HG03432 (cell line): Measurements from ENCODE around the gene PTMS.

Source experiments
- ATAC-seq: cut with Tn5 transposase; IDR thresholded peaks from one replicate; pipeline ENCODE4 v1.9.1; 2021; ENCODE audit warnings: mild to moderate bottlenecking, moderate library complexity; ENCODE audit not compliant: unreplicated experiment

The PTMS gene

DNA sequence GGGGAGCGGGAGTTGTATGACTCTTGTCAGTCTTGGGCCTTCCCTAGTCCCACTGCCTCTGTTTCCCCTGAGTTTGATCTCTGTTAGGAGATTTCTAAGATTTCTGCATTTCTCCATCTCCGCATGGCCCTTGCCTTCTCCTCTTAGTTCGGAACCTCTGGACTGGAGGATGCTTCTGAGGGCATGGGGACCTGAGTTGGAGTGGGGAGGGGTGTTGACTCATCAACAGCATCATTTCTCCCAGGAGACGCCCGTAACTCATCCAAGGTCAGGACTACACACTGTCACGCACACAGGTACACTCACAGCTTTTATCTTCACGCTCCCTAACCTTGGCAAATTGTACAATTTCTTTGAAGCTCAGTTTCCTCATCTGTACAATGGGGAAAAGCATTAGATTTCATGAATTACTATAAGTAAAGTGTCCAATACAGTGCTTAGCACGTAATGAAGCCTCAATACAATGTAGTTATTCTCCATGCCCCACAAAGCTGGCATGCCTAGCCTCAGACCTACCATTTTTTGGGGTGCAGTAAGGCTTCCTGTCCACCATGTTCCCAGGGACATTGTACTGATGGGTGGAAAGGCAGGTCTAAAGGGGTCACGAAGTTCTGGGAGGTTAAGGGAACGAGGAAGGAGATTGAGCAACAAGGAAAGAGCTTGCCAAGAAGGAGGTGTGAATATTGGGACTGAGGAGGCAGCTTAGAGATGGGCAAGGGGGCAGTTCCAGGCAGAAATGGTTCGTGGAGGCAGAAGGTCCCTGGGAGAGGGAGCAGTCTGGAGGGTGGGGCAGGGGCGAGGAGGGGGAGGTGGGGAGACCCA lies 5.6 kb downstream of the PTMS start:
- ATAC-seq: no peak

DNA sequence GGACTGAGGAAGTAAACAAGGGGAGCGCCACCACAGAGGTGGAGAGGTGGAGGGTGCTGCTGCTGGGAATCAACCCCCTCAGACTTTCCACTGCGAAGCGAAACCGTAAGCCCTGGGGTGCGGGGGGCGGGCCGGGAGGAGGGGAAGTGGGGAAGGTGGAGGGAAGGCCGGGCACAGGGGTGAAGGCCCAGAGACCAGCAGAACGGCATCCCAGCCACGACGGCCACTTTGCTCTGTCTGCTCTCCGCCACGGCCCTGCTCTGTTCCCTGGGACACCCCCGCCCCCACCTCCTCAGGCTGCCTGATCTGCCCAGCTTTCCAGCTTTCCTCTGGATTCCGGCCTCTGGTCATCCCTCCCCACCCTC lies 6.2 kb downstream of the PTMS start, which contains the start of gene LAG3:
Gene LAG3 (plus strand): TSS at position 190 of the 365 bp plus-strand sequence. CDS start 333 bp downstream, outside the sequence.
- no peak for ATAC-seq

DNA sequence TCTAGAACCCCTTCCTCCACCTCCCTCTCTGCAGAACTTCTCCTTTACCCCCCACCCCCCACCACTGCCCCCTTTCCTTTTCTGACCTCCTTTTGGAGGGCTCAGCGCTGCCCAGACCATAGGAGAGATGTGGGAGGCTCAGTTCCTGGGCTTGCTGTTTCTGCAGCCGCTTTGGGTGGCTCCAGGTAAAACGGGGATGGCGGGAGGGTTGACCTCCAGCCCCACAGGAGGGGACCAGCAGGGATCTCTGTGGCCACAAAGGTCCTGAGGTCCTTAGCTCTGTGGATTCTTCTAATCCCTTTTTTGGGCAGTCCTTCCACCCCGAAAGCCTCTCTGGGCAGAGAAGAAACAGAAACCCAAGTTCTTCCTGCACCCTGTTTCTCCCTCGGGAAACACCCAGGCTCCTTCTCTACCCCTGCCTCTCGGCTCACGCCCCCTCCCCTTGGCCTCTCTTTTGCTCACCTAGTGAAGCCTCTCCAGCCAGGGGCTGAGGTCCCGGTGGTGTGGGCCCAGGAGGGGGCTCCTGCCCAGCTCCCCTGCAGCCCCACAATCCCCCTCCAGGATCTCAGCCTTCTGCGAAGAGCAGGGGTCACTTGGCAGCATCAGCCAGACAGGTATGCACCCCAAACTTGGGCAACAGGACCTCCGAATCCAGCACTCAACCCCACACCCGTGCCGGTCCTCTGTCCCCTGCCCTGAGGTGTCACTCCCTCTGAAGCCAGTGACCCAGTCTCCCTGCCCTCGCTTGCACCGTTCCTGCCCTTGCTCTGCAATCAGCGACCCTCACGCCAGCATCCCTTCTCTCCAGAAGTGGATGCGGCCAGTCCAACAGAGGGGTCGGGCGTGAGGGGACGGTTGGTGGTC lies 6.8 kb downstream of the PTMS start:
- no peak for ATAC-seq

DNA sequence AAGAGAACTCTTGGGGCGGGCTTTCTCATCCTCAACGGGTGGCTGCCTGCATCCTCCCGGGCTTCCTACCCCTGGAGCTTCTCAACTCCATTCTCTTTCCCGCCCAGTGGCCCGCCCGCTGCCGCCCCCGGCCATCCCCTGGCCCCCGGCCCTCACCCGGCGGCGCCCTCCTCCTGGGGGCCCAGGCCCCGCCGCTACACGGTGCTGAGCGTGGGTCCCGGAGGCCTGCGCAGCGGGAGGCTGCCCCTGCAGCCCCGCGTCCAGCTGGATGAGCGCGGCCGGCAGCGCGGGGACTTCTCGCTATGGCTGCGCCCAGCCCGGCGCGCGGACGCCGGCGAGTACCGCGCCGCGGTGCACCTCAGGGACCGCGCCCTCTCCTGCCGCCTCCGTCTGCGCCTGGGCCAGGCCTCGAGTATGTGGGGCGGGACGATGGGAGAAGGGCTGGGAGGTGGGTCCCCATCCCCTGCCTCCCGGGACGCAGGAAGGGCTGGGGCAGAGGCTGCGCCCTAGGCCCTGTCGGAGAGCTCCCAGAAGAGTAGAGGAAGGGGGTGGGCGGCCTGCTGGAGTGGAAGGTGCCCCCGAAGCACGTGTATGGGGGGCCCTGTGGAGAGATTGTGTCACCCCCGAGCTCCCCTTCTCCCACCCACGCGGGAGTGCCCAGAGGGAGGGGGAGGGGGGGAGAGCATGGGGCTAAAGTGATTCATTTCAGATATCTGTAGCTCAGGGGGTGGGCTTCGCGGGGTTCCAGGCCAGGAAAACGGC lies 7.6 kb downstream of the PTMS start:
- no peak for ATAC-seq

DNA sequence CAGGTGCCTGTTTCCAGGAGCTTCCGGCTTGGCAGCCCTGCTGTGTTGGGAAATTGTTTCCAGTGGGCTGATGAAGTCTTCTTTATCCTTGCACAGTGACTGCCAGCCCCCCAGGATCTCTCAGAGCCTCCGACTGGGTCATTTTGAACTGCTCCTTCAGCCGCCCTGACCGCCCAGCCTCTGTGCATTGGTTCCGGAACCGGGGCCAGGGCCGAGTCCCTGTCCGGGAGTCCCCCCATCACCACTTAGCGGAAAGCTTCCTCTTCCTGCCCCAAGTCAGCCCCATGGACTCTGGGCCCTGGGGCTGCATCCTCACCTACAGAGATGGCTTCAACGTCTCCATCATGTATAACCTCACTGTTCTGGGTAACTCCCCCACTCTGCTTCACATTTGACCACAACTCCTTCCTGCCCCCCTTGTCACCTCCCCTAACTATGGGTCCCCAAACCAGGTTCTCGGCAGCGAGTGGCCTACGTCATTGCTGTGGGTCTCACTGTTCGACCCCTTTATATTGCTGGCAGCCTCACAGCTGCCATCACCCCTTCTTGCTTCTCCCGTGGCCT lies 8.4 kb downstream of the PTMS start:
- ATAC-seq: no peak

DNA sequence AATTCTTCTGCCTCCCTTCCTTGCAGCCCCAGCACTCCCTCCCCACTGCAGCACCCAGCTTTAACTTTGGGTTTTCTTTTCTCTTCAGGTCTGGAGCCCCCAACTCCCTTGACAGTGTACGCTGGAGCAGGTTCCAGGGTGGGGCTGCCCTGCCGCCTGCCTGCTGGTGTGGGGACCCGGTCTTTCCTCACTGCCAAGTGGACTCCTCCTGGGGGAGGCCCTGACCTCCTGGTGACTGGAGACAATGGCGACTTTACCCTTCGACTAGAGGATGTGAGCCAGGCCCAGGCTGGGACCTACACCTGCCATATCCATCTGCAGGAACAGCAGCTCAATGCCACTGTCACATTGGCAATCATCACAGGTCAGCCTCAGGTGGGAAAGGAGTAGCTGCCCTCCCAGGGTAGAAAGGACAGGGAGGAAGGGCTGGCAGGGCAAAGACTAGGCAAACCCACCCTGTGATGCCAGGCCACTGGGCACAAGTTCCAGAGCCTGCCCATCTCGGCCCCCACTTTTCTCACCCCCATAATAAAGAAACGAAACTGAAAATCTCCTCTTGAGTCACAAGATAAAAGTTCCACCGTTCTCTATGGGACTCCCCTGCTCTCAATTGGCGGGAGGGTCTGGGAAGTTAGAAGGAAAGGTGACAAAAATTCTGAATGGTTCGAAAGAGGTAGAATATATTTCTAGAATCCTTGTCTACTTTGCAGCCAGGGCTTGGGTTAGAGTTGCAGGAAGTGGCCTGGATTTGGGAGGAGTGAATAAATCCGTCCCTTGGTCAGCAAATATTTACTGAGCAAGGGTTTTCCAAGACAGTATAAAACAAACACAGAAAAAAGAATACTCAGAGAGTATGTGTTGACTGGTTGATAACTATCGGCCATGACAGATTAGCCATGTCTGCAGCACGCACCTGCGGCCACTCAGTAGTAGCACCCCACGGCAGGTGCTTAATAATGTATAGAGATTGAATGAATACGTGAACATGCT lies 9.3 kb downstream of the PTMS start:
- ATAC-seq: no peak

DNA sequence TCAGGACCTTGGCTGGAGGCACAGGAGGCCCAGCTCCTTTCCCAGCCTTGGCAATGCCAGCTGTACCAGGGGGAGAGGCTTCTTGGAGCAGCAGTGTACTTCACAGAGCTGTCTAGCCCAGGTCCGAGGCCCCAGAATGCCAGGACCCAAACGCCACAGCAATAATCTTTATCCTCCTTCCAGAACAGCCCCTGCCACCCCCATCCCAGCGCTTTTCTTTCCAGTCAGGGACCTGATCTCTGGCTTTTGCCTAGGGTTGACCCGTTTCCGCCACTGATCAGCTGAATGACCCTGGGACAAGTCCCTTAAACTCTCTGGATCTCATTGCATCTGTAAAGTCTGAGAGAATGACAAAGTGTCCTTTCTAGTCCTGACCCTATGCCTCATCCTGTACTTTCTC lies 11.2 kb downstream of the PTMS start:
- no peak for ATAC-seq

DNA sequence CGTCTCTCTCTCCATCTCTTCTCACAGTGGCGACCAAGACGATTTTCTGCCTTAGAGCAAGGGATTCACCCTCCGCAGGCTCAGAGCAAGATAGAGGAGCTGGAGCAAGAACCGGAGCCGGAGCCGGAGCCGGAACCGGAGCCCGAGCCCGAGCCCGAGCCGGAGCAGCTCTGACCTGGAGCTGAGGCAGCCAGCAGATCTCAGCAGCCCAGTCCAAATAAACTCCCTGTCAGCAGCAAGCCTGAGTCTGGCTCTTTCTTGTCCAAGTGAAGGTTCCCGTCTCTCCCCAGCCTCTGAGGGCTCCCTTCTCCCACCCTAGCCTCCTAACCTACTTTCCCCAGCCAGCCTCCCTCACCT lies 12.0 kb downstream of the PTMS start:
- ATAC-seq: no peak

DNA sequence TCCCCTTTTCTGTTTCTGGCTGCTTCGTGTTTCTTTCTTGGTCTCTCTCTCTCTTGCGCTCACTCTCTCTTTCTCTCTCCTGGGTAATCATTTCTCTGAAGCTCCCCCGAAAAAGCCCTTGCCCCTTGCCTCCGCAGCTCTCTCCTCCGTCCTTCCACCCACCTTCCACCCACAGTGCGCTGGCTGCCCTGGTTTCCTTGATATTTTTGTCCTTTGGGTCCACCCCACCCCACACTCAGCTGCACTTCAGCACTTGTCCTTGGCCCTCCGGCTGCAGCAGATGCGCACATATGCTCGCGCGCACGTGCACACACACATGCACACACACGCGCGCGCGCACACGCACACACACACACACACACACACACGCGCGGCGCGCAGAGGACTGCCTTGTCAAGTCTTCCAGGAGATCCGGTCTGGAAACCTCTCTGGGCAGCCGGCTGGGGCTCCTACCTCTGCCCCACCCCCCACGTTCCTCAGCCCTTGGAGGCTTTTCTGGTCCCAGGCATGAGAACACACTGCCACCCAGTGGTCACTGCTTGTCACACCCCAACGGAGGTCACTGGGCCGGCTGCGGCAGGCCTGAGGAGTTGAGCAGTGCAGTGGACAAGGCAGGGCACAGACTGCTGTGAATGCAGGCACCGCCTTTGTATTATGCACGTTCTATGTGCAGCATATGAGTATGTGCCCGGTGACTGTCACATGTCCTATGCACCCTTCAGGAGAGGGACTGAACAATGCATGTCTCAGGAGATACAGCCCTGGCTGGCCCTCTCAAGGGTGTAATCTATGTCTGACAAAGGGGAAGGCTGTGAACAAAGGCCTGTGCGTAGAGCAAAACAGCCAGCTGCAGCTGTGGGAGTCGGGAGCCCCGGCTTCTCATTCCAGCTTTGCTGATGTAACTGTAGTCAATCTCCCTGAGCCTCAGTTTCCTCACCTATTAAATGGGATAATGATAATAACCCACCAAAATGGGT lies 12.7 kb downstream of the PTMS start:
- peak; percentile 80 for ATAC-seq

DNA sequence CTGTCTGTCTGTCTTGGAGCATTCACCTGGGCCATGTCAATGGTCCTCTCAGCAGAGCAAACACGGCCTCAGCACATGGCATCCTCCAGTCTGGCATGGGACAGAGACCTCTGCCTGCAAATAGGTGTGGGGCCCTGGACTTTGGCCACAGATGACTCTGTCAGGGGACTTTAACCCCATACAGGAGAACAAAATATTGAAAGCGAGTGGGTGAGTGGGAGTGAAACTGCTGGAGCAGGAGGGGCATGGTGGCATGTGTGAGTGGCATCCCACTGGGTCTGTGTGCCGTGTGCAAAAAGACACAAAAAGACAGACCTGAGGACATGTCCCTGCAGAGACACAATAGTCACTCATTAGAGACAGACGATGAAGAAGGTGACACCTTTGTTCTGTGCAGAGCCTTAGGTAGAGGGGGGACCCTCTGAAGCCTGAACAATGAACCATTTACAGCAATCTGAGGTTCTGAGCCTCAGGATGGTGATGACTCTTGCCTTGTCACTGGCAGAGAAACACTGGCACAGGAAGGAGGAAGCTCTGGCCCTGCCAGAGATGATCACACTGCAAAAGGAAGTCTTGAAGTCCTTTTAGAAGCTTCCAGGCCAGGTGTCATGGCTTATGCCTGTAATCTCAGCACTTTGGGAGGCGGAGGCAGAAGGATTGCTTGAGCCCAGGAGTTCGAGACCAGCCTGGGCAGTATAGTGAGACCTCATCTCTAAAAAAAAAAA lies 13.7 kb downstream of the PTMS start:
- no peak for ATAC-seq

DNA sequence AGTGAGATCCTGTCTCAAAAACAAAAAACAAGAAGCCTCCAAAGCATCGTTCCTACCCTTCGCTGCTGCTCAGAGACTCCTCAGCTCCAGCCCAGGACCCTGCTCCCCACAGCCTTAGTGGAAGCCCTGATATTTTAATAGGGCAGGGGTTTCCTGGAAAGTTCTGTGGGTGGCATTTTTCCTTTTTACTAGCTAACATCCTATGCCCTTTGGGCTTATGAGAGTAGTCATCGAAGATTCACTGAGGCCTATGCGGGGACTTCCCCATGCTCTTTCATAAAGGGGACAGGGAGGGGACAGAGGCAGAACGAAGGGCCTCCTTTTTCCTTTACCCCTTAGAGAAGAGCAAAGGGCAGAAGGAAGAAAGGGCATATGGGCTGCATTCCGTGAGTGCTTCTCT lies 14.4 kb downstream of the PTMS start:
- no peak for ATAC-seq

DNA sequence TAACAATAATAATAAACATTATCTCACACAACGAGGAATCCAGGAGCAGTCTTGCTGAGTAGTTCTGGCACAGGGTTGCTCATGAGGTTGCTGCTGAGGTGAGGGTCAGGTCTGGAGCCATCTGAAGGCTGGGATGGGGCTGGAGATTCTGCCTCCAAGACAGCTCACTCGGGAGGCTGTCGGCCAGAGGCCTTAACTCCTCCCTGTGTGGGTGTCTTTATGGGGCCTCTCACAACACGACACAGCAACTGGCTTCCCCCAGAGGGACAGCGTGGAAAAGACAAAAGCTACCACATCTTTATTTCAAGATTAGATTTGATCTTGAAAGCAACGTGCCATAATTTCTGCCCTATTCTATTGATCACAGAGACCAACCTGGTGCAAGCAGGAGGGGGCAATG lies 16.0 kb downstream of the PTMS start:
- no peak for ATAC-seq

DNA sequence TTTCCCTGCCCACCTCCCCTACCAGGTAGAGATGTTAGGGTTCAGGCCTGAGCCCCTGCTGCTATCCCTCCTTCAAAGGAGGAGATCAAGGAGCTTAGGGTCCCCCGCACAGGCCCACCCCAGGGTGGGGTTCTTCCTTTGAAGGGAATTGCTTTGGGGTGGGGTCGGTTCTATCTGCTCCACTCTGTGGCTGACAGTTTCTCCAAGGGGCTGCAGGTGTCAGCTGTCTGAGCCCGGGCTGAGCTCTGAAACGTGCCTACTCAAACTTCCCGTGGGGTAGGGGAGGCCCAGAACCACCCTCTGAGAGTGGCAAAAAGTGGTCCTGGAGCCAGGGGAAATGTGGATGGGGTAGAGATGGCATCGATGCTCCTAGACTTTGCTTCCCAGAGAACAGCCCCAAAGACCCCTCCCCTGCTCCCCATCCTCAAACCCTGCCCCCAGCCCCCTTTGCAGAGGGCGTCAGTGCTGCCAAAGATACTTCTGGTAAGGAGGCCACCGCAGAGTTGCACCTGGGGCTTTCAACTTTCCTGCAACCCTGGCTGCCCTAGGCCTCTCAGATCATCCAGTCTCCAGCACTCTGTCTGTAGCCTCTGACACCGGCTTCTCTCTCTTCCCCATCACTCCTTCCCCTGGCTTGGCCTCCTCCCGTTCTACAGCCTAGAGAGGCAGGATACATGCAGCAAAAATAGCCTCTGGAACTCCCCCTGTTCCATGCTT lies 16.8 kb downstream of the PTMS start:
- no peak for ATAC-seq

DNA sequence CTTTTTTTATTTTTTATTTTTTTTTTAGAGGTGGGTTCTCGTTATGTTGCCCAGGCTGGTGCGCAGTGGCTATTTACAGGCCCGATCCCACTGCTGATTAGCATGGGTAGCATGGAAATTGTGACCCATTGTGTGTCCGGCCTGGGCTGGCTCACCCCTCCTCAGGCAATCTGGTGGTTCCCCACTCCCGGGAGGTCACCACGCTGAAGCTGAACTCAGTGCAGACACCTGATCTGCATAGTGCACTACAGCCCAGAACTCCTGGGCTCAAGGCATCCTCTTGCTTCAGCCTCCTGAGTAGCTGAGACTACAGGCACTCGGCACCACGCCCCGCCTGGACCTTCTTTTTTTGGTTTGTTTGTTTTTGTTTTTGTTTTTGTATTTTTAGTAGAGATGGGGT lies 17.7 kb downstream of the PTMS start:
- no peak for ATAC-seq

DNA sequence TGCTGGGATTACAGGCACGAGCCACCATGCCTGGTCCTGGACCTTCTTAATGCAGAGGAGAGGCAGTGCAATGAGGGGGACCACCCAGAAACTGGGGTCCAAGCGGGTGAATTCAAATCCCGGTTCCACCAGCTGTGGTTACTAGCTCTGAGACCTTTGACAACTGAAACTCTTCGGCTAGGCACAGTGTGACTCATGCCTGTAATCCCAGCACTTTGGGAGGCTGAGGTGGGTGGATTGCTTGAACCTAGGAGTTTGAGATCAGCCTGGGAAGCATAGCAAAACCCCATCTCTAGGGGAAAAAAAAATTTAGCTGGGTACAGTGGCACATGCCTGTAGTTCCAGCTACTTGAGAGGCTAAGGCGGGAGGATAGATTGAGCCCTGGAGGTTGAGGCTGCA lies 18.1 kb downstream of the PTMS start:
- ATAC-seq: no peak

DNA sequence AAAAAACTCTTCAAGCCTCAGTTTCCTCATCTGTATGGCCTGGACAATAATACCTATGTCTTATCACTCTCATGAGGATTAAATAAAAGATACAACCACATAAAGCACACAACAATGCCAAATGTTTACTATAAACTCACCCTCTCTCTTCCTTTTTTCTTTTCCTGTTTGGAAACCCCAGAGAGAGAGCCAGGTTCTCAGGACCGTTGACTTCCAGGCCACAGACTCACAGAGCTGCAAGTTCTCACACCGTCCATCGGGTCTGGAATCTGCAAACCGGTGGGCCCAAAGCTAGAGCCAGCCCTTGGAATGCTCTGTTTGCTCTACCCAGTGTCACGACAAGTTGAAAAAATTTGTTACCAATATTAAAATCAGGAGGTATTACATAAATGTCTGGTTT lies 18.6 kb downstream of the PTMS start:
- no peak for ATAC-seq

DNA sequence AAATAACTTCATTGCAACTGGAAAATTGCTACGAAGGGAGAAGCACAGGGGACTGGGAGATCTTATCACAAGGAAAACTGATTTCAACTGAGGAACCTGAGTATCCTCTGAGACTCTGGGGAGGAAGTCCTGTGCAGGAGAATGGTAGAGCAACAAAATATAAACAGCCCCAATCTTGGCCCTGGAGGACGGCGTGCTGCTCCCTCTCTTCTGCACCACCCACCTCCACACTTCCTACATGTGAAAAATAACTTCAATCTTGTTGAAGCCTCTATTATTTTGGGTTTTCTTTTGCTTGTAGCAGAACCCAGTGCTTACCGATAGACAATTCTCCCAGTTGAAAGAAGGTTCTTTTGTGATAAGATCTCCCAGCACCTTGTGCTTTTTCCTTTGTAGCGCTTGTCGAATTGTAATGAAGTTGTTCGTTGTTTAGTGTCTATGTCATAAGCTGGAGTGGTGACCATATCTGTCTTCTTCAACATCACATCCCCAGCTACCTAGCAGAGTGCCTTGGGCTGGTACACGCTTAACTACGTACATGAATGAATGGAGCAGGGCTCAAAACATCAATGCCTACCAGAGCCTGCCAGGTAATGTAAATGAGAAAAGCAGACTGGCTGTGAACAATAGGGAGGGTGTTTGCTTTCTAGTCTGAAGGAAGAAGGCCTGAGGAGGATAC lies 20.4 kb downstream of the PTMS start:
- no peak for ATAC-seq
